A549 (cell line): ENCODE results near the gene MAPKAPK2.

Experiments used
- CBX2 ChIP-seq: fragments of 200-600 bp; sonication (generic); IDR thresholded peaks from 2 replicates; pipeline ENCODE4 v1.6.1; 2016; ENCODE audit warnings: low read depth, mild to moderate bottlenecking, borderline replicate concordance
- CEBPB ChIP-seq, 2 experiments: fragments of >200 bp in 1 of 2; sonication (Bioruptor Twin) in 1 of 2; formaldehyde crosslinking in 1 of 2; IDR thresholded peaks; 2 replicates each; pipeline ENCODE4 v1.6.1; 2012 to 2016
- EP300 ChIP-seq, 2 experiments: fragments of >200 bp; sonication (Bioruptor Twin); formaldehyde crosslinking; IDR thresholded peaks; 2 replicates in 1 of 2; 3 replicates in 1 of 2; pipeline ENCODE4 v1.6.1; 2016 to 2017
- MAFK ChIP-seq: fragments of 450-650 bp; IDR thresholded peaks from 2 replicates; pipeline ENCODE4 v1.6.1; 2014; ENCODE audit not compliant: partially characterized antibody
- NFE2L2 ChIP-seq: fragments of 150-350 bp; conservative IDR thresholded peaks from 2 replicates; pipeline ENCODE4 v1.6.1; 2014; ENCODE audit warnings: low read length
- POLR2A ChIP-seq: IDR thresholded peaks from 2 replicates; pipeline ENCODE4 v1.6.1; 2012; ENCODE audit warnings: mild to moderate bottlenecking, low read length
- RCOR1 ChIP-seq: fragments of 150-350 bp; IDR thresholded peaks from 2 replicates; pipeline ENCODE4 v1.6.1; 2014; ENCODE audit warnings: antibody characterized with exemption, low read length, low read depth
- RFX5 ChIP-seq: fragments of 450-650 bp; IDR thresholded peaks from 2 replicates; pipeline ENCODE4 v1.7.1; 2014; ENCODE audit warnings: antibody characterized with exemption, mild to moderate bottlenecking, moderate library complexity
- RNF2 ChIP-seq: fragments of 200-600 bp; sonication (generic); IDR thresholded peaks from 2 replicates; pipeline ENCODE4 v1.6.1; 2016; ENCODE audit warnings: low read depth, mild to moderate bottlenecking, antibody characterized with exemption, moderate library complexity, borderline replicate concordance
- SMC3 ChIP-seq: fragments of >200 bp; sonication (Bioruptor Twin); formaldehyde crosslinking; IDR thresholded peaks from 3 replicates; pipeline ENCODE4 v1.6.1; 2018; ENCODE audit warnings: inconsistent platforms
- ZC3H11A ChIP-seq: fragments of 450-650 bp; IDR thresholded peaks from 2 replicates; pipeline ENCODE4 v1.6.1; 2014; ENCODE audit warnings: antibody characterized with exemption, mild to moderate bottlenecking
- TF ChIP-seq, protein P1 (sequence below): fragments of >200 bp; sonication (Bioruptor Twin); formaldehyde crosslinking; IDR thresholded peaks from 3 replicates; pipeline ENCODE4 v1.5.1; 2016
- TF ChIP-seq, protein P2 (sequence below): fragments of 200-600 bp; sonication (generic); IDR thresholded peaks from 2 replicates; pipeline ENCODE4 v1.6.1; 2016; ENCODE audit warnings: antibody characterized with exemption, mild to moderate bottlenecking, moderate library complexity
- TF ChIP-seq, protein P3 (sequence below): fragments of 150-350 bp; IDR thresholded peaks from 2 replicates; pipeline ENCODE4 v1.6.1; 2014; ENCODE audit warnings: low read depth, mild to moderate bottlenecking, low read length

DNA sequence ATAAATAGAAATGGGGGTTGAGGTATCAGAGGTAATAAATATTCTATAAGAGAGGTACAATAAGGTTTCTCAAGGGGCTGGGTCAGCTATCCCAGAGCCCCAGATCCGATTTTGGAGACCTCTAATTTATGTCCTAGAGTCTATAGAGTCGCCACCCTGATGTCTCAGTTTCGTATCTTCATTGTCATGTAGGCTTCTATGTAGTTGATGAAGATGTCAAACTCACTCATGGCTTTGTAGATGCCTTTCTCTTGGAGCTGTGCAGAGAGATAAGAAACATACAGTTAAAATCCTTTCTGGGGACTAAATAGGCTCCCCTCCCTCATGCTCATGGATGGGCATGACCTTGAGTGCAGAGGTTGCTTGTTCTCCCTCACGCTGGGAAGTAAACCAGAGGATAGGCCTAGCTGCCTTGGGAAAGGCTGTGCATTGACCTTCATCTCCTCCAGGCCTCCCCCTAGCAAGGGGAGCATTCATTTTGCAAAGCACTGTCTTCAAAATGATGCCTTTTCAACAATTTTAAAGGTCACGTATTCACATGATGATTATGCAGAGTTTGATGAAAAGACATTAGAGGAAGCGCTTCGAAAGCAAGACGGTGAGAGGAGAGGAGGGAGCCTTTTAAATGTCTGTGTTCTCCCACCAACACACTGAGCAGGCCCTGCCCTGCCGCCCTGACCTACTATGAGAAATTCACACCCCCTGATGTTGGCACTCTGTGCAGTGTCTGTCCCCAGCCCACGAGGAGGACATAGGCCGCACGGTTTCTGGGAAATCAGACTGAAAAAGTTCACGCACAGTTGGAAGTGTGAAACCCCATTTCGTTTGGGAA lies 84.0 kb downstream of the MAPKAPK2 start:
- TF ChIP-seq, protein P1, sequence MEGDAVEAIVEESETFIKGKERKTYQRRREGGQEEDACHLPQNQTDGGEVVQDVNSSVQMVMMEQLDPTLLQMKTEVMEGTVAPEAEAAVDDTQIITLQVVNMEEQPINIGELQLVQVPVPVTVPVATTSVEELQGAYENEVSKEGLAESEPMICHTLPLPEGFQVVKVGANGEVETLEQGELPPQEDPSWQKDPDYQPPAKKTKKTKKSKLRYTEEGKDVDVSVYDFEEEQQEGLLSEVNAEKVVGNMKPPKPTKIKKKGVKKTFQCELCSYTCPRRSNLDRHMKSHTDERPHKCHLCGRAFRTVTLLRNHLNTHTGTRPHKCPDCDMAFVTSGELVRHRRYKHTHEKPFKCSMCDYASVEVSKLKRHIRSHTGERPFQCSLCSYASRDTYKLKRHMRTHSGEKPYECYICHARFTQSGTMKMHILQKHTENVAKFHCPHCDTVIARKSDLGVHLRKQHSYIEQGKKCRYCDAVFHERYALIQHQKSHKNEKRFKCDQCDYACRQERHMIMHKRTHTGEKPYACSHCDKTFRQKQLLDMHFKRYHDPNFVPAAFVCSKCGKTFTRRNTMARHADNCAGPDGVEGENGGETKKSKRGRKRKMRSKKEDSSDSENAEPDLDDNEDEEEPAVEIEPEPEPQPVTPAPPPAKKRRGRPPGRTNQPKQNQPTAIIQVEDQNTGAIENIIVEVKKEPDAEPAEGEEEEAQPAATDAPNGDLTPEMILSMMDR = no peak
- TF ChIP-seq CEBPB (IDR thresholded peaks at IDR 0.05) = no peak
- no peak for TF ChIP-seq POLR2A
- TF ChIP-seq, protein P2, sequence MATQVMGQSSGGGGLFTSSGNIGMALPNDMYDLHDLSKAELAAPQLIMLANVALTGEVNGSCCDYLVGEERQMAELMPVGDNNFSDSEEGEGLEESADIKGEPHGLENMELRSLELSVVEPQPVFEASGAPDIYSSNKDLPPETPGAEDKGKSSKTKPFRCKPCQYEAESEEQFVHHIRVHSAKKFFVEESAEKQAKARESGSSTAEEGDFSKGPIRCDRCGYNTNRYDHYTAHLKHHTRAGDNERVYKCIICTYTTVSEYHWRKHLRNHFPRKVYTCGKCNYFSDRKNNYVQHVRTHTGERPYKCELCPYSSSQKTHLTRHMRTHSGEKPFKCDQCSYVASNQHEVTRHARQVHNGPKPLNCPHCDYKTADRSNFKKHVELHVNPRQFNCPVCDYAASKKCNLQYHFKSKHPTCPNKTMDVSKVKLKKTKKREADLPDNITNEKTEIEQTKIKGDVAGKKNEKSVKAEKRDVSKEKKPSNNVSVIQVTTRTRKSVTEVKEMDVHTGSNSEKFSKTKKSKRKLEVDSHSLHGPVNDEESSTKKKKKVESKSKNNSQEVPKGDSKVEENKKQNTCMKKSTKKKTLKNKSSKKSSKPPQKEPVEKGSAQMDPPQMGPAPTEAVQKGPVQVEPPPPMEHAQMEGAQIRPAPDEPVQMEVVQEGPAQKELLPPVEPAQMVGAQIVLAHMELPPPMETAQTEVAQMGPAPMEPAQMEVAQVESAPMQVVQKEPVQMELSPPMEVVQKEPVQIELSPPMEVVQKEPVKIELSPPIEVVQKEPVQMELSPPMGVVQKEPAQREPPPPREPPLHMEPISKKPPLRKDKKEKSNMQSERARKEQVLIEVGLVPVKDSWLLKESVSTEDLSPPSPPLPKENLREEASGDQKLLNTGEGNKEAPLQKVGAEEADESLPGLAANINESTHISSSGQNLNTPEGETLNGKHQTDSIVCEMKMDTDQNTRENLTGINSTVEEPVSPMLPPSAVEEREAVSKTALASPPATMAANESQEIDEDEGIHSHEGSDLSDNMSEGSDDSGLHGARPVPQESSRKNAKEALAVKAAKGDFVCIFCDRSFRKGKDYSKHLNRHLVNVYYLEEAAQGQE = no peak
- no peak for TF ChIP-seq SMC3
- no peak for TF ChIP-seq CBX2
- TF ChIP-seq RNF2 = no peak
- no peak for TF ChIP-seq EP300 (IDR thresholded peaks at IDR 0.05)
- TF ChIP-seq, protein P3, sequence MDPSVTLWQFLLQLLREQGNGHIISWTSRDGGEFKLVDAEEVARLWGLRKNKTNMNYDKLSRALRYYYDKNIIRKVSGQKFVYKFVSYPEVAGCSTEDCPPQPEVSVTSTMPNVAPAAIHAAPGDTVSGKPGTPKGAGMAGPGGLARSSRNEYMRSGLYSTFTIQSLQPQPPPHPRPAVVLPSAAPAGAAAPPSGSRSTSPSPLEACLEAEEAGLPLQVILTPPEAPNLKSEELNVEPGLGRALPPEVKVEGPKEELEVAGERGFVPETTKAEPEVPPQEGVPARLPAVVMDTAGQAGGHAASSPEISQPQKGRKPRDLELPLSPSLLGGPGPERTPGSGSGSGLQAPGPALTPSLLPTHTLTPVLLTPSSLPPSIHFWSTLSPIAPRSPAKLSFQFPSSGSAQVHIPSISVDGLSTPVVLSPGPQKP = no peak
- TF ChIP-seq RFX5 = no peak
- no peak for TF ChIP-seq MAFK
- no peak for TF ChIP-seq ZC3H11A
- TF ChIP-seq RCOR1 = no peak
- no peak for TF ChIP-seq NFE2L2
